ENCODE measurements around the gene LRRC8C.

The LRRC8C gene

DNA sequence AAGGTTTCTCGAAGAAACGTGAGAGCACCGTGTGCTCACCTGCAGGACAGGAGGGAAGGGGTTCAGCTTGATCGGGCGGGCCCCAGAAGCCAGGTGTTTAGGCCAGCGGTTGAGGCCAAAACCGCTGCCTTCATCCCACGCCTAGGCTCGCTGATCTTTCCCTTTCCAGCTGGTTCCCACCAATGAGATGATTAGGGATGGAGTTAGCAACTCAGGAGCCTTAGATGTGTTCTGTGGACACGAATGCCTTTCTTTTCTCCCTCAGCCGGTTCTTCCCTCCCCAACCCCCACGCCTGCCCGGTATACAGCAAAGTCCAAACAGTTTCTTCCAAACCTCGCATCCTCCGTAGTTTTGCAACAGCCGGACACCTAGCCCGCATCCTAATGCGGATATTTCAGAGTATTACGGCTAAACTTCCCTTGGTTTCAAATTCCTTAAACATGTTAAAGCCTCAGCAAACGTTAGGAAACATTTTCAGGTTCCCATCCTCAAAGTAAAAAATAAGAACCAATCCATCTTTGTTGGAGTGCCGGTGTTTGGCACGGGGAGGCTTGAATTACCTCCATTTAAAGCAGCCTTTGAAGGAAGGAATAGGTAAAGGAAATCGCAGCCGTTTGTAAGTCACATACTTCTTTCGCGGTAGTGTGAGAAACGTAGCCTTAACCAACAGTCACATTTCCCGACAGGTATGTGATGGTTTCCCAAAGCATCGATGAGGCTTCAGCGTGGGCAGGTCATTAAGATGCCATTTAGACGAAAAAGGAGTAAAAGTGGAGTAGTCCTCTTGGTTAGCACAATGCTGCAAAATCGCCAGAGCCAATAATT is 1.1 kb downstream of the LRRC8C start:
- DNase-seq (ENCODE audit: low spot score), result no peak

DNA sequence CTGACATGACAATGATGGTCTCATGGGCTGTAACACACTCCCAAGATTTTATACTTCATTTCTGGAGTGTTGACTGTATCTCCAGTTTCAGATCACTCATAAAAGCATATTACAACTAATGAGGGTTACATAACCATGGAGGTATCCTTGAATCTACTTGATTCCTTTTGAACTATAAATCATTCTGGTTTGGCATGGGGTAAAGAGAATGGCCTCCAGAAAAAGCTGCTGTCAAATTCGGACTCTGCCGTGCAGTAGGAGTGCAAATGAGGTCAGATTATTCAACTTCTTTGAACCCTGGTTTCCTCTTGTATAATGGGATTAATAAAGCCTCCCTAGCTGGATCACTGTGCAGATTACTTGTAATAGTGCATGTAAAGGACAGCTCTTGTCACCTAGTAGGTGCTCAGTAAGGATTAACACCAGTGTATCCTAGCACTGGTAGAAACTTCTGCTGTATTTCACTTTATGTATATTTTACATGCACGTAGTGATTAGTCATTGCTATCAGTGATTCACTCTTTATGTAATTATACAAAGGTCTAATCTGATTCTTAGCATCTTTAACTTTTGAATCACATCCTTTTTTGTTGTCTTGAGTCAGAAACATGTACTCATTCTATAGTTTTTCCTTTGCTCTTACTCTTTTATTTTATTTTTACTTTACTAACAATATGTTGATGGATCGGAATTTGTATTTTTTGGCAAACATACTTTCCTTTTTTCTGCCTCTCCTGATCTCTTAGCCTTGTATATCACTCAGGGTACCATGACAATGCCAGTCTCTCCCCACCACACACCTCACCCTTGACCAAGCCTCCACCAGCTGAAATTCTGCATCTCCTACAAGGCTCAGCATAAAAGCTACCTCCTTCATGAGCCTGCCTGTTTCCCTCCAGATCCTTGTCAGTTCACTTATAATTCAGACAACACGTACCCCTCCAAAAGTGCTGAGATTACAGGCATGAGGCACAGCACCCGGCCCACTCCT is 3.2 kb downstream of the LRRC8C start:
- DNase-seq (ENCODE audit: low spot score), result no peak

DNA sequence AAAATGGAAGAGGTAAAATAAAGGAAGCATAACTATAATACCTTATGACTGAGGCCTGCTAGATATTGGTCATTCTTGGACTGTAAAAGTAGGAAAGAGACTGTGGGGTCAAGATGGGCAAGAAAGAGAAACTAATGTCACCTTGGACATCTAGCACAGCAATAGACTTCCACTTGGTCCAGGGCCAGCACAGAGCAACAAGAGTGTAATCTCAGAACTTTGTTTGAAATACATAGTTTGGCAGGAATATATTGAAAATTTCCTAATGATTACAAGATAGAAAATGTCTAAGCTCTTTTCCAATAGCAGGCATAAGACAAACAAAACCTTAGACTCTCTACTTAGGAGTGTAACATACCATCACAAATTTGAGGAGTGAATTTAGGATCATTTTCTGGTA is 4.6 kb downstream of the LRRC8C start:
- DNase-seq (ENCODE audit: low spot score), result no peak

DNA sequence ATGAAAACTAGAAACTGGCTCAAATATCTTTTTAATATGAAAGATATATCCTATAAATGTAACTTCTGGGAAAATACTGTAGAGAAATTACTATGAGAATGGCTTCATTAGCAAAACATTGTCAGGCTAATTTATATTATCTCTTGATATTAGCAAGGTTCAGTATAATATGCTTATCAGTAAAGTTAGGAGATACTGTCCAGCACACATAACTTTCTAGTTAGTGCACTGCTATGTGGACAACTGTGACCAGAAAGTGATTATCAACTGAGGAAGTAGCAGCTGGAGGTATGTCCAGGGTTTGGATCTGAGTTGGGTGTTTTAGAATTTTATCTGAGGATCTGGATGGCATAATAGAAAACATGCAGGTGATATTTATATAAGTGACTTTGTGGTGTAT is 7.5 kb downstream of the LRRC8C start:
- no peak for DNase-seq (ENCODE audit: low spot score)

DNA sequence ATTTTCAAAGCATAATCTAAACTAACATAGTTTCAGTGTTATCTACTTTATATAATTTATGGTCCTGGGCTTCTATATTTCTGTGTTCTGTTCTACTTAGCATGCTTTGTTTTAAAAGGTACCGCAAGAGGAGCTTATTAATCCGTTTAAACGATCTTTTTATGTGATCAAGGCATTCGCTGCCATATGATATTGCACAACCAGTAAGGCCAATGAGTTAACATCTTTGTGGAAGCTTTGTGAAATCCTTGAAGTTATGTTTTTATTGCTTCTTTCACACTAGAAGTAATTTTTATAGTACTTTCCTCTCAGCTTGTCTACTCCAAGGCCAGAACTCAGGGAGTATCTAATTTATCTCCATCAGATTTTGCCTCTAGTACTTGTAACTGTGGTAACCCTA is 8.9 kb downstream of the LRRC8C start:
- DNase-seq (ENCODE audit: low spot score), result no peak

DNA sequence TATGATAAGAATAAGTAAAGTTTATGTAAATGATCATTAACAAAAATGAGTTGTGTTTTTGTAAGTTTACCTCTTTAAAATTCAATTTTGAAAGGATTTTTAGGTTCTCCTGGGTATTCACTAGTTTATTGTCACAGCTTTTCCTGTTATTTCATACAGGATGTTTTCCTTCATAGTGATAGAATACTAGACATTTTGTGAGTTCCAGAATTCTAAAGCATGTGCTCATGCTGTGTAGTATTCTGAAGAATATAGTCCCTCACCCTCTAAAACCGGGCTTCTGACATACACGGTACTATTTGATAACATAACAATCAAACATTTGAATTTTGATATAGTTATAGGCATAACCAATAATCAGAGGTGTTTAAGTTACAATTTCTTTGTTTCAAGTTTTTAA is 10.7 kb downstream of the LRRC8C start:
- DNase-seq (ENCODE audit: low spot score), result no peak

DNA sequence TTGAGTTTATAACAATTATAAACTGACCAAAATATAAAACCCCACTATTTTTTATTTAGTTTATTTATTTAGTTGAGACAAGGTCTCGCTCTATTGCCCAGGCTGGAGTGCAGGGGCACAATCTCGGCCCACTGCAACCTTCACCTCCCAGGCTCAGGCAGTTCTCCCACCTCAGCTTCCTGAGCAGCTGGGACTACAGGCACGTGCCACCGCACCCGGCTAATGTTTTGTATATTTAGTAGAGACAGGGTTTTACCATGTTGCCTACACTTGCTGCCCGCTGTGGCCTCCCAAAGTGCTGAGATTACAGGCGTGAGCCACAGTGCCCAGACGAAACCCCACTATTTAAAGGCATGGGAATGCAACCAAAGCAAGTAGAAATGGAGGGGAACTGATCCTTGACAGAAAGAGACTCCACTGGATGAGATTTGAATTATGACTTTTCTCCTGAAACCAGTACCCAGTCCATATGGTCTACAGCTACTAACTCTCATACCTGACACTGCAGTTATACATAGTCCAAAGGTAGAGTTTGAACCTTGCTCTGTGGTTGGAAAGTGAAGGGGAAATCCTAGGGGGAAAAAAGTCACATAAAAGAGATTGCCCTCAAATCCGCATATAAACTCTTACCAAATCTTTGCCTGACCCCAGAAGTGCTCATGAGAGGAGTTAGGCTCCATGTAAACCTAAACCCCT is 11.3 kb downstream of the LRRC8C start:
- DNase-seq (ENCODE audit: low spot score), result no peak

DNA sequence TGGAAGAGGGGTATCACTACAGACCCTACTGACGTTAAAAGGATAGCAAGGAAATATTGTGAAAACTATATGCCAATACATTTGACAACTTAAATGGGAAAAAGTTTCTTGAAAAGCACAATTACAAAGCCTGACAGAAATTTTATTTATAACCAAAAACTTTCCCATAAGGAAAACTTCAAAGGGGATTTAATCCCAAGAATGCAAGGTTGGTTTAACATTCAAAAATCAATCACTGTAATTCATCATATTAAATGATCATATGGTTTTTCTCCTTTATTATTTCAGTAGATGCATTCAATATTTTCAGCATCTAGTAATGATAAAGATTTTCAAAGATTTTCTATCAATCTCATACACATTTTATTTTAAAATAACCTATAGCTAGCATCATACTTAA is 13.3 kb downstream of the LRRC8C start:
- DNase-seq (ENCODE audit: low spot score), result no peak

DNA sequence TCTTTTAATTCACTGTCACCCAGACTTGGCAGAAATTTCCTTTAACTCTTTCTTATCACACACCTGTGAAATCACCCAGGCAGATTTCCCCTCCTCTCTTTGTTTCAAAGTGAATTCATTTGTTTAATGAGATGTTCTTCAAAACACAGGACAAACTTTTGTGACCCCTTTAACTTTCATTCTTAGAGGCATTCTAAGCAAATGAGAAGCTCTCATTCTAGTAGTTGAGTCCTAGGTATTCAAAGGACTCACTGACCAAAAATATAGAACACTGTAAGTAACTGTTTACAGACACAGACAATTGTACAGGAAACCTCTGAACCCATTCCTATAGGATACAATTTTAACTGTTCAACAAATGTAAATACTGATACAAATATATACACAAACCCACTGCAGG is 16.9 kb downstream of the LRRC8C start:
- no peak for DNase-seq (ENCODE audit: low spot score)

DNA sequence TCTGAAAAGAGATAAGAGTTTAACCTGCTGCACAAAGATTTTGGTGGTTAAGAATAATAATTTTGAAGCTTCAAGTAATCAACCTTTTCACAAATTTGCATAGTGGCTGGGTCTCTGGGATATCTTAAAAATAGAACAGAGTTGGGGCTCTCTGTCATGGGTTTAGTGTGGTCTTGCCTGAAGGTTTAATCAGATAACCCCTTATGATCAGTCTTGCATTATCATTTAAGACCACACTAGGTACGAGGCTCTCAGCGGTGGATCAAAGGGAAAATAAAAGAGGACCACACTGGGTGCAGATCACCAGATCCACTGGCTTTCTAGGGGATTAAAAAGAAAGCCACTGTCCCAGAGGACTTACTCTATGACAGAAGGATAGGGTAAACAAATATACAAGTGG is 19.5 kb downstream of the LRRC8C start:
- DNase-seq (ENCODE audit: low spot score), result no peak

DNA sequence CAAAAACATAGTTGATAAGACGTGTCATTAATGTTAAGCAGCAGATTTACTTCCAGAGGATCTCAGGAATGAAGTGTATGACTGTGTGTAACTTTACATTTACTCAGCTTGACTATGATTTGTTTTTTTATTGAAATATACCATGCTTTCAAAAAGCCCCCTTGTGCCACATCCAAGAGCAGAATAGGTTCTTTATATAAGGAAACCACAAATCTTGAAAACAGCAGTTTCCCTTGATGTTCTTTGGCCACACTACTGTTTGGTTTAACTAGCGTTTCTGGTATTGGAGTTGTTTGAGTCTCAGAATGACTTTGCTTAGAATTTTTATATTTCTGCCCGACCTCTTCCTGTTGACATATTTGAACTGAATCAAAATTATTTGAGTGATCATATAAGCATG is 25.0 kb downstream of the LRRC8C start:
- DNase-seq (ENCODE audit: low spot score), result no peak

DNA sequence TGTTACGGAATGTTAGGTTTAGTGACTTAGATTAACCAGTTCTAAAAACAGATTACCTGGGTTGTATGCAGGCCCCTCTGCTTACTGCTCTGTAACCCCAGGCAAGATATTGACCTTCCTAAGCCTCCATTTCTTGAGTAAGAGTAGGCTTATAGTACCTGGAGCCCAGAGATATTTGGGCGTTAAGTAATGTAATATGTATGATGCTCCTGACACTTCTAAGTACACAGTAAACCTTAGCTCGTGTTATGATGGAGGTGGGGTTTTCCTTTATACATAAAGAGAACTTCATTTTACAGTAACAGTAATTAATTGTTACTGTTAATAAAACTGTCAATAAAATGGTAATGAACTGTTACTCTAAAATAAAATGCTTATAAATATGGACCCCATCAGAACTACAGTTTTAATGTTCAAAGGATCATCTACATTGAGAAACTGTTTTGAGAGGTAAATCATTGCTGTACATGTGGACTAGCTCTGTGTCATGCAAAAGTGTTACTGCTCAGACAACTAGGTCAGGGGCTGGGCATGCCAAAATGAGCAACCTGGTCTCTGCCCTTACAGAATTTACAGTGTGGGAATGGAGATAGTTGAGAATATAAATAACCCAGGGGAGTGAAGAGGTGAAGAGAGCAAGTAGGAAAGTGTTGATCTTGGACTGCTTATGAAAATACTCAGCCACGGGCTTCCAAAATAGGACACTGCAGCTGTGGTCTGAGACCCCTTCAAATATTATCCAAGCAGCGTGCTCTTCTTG is 26.6 kb downstream of the LRRC8C start:
- no peak for DNase-seq (ENCODE audit: low spot score)

DNA sequence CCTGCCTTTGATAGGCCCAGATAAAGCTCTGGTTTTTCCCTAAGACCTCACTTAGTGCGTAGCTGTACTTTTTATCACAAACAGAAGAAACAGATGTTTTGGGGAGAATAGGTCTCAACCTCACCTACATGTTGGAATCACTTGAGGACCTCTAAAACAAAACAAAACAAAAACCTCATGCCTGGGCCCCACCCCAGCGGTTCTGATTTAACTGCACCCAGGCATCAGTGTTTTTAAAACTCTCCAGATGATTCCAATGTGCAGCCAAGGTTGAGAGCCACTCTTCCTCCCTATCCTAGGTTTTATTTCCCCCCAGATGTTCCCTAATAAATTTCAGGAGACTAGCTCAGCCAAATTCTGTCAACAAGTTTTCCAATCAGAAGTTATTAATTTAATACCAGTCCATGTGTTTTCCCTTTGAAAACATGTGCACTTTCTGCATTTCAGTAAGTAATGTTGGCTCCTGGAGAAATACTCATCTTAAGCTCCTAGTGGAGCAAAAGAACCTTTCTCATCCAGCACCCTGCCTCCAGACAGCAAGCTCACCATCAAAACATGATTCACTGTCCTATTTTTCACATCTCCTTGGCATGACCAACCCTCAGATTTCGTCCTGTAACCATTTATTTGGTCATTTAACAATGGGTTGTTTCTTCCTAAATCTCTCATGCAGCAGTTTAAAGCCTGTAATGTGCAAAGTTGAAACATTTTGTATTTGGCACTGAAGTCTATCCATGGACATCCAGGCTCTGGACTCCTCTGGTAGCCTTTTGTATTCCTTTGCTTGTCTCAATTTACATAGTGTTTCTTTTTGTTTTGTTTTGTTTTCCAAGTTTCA is 27.5 kb downstream of the LRRC8C start:
- peak; percentile 12 for DNase-seq (ENCODE audit: low spot score)

DNA sequence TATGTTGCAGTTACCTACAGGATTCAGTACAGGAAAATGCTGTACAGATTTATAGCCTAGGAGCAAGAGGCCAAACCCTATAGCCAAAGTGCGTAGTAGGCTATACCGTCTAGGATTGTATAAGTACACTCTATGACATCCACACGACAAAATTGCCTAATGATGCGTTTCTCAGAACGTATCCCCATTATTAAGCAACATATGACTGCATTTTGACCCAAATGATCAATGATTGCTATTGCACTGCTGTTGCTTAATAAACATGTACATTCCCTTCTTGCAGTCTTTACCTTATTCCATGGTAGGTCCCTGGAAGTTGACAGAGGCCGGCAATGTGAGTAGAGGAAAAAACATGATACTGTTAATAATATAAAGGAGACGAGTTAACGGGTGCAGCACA is 33.0 kb downstream of the LRRC8C start:
- no peak for DNase-seq (ENCODE audit: low spot score)

DNA sequence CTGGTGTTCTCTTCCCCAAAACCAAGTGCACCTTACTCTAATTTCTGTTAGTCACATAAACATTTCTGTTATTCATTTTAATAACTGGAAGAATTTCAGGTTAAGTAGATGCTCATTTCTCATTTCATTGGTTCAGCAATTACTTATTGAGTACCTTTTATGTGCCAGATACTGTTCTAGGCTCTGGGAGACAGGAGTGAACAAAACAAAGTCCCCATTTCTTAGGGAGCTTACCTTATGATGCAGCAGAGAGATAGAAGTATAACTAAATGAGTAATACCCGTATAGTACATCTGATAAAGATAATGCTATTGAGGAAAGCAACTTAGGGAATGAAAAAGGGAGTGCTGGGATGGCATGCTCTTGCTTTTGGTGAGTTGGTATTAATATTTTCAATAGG is 33.7 kb downstream of the LRRC8C start:
- no peak for DNase-seq (ENCODE audit: low spot score)

DNA sequence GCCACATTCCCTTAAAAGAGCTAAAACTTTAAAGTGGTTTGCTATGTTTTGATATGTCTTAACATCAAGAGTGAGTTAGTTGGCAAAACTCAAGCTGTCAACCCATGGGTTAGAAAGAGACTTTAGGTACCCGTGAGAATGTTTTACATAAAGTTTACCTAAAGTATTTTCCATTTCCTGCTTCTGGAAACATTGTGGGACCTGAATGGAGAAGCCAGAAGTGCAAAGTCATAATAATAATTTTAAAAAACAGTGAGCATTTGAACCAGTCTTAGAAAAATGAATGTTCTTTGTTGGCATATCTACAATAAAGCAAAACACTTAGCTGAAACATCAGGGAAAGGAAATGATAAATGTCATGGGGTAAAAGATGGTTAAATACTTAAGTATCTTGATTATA is 34.8 kb downstream of the LRRC8C start:
- no peak for DNase-seq (ENCODE audit: low spot score)

DNA sequence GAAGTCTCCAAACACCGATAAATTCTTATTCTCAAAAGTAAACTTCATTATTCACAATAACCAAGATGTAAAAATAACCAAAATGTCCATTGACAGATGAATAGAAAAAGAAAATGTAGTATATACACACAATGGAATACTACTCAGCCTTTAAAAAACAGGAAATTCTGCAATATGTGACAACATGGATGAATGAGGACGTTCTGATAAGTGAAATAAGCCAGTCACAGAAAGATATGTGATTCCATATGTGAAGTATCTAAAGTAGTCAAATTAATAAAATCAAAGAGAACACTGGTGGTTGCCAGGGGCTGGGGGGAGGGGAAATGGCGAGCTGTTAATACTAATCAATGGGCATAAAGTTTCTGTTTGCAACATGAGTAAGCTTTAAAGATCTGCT is 36.0 kb downstream of the LRRC8C start:
- DNase-seq (ENCODE audit: low spot score), result no peak

DNA sequence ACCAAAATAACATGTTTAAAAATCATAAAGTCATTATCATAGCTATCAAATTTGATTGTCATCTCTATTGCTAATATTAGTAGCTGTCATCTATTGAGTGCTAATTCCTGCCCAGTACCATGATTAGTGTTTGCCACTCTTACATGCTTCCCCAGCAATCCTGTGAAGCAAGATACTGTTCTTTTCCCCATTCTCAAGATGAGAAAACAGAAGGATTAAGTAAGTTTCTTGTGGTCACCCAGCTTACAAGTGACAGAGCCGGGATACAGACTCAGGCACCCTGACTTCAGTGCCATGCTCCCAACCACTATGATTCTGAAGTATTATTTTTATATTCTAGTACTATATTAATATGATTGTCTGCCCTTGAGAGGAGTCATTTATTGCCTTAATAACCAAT is 36.5 kb downstream of the LRRC8C start:
- no peak for DNase-seq (ENCODE audit: low spot score)

DNA sequence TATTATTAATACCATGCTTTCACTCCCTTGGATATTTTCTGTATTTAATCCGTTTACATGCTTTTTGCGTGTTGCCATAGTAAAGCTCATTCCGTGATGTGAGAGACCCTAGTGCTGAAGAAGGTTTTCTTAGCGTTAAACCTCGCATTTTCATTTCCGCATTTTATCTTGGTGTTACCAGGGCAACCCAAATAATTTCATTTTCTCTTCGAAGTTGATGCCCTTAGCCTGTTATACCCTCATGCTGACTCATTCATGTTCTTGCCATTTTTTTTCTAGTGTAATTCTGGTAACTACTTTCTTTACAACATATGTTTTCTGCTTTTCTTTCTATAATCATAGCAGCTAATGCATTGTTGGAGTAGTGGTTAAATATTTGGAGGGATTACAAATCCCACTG is 37.2 kb downstream of the LRRC8C start:
- peak; percentile 17 for DNase-seq (ENCODE audit: low spot score)

DNA sequence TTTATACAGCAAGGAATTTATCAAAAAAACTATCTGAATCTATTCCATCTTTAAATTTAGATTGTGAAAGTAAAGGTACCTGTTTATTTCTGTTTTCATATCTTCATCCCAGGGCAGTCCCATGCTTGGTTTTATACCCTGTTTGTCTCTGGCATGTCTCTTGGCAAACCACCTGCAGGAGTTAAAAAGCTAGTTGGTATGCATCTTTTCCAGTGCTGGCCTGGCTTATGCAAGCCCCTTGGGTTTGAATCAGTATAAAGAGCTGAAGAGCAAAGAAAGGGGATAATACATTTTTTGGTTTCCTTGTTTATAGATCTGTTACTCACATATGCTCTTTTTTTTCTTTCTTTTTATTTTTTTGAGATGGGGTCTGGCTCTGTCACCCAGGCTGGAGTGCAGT is 37.8 kb downstream of the LRRC8C start:
- no peak for DNase-seq (ENCODE audit: low spot score)

Data from pons (tissue), 1 donor.